ENCODE data around the gene FFAR3. TPM values are rescaled to one million over a fixed set of nuclear protein-coding genes. Genes with fewer than 3 reads are reported as not detected.
"Not testable (repeated sequence)": the region's sequence is repeated elsewhere in the genome, so short reads cannot be mapped to it uniquely, and the experiment has no call there.

FFAR3 gene
- total RNA-seq, 1 experiment from 2014 or later: not detected

GRCh38 chr19:35347171-35347929, 10.9 kb upstream of the FFAR3 start, which contains the start of gene FFAR1:
Gene FFAR1, plus strand, starts transcription at chr19:35347902. Its CDS starts 3,650 bp downstream, at chr19:35351552.
- in situ Hi-C loops (cut with HindIII; ENCODE audit: low pct_unique_long_range_greater_than_20kb, low sequenced_read_pairs): no loop called here
- no peak for DNase-seq (ENCODE audit: low read depth)

GRCh38 chr19:35347930-35348298, 10.3 kb upstream of the FFAR3 start:
- in situ Hi-C loops (cut with HindIII; ENCODE audit: low pct_unique_long_range_greater_than_20kb, low sequenced_read_pairs): no loop called here
- no peak for DNase-seq (ENCODE audit: low read depth)

GRCh38 chr19:35348911-35349611, 9.2 kb upstream of the FFAR3 start:
- DNase-seq (ENCODE audit: low read depth): peak; percentile 29
- in situ Hi-C loops (cut with HindIII; ENCODE audit: low pct_unique_long_range_greater_than_20kb, low sequenced_read_pairs): no loop called here

- in situ Hi-C loops (cut with HindIII; ENCODE audit: low pct_unique_long_range_greater_than_20kb, low sequenced_read_pairs): loop anchor here (10.0 kb wide), 1 partner anchor 85 kb away; no protein-coding TSS in a partner anchor
- DNase-seq (ENCODE audit: low read depth): peak; percentile 19
These were observed 8.4 kb upstream of the FFAR3 start for GRCh38 chr19:35349614-35350521.

- in situ Hi-C loops (cut with HindIII; ENCODE audit: low pct_unique_long_range_greater_than_20kb, low sequenced_read_pairs): loop anchor here (10.0 kb wide), 1 partner anchor 84 kb away; no protein-coding TSS in a partner anchor
- DNase-seq (ENCODE audit: low read depth): peak; percentile 66
These were observed 7.7 kb upstream of the FFAR3 start for GRCh38 chr19:35350591-35350990.

- no peak for DNase-seq (ENCODE audit: low read depth)
- in situ Hi-C loops (cut with HindIII; ENCODE audit: low pct_unique_long_range_greater_than_20kb, low sequenced_read_pairs): loop anchor here (10.0 kb wide), 1 partner anchor 83 kb away; no protein-coding TSS in a partner anchor
These were observed 6.7 kb upstream of the FFAR3 start for GRCh38 chr19:35351411-35352176.

- in situ Hi-C loops (cut with HindIII; ENCODE audit: low pct_unique_long_range_greater_than_20kb, low sequenced_read_pairs): loop anchor here (10.0 kb wide), 1 partner anchor 83 kb away; no protein-coding TSS in a partner anchor
- DNase-seq (ENCODE audit: low read depth): no peak
These were observed 6.1 kb upstream of the FFAR3 start for GRCh38 chr19:35352177-35352447.

- in situ Hi-C loops (cut with HindIII; ENCODE audit: low pct_unique_long_range_greater_than_20kb, low sequenced_read_pairs): loop anchor here (10.0 kb wide), 1 partner anchor 82 kb away; no protein-coding TSS in a partner anchor
- DNase-seq (ENCODE audit: low read depth): peak; percentile 72
These were observed 5.6 kb upstream of the FFAR3 start for GRCh38 chr19:35352448-35353304.

- no peak for DNase-seq (ENCODE audit: low read depth)
- in situ Hi-C loops (cut with HindIII; ENCODE audit: low pct_unique_long_range_greater_than_20kb, low sequenced_read_pairs): loop anchor here (10.0 kb wide), 1 partner anchor 81 kb away; no protein-coding TSS in a partner anchor
These were observed 4.6 kb upstream of the FFAR3 start for GRCh38 chr19:35353635-35354034.

GRCh38 chr19:35354898-35355297, 3.4 kb upstream of the FFAR3 start:
- no peak for DNase-seq (ENCODE audit: low read depth)
- in situ Hi-C loops (cut with HindIII; ENCODE audit: low pct_unique_long_range_greater_than_20kb, low sequenced_read_pairs): loop anchor here (10.0 kb wide), 1 partner anchor 80 kb away; no protein-coding TSS in a partner anchor

GRCh38 chr19:35355791-35356460, 2.3 kb upstream of the FFAR3 start:
- in situ Hi-C loops (cut with HindIII; ENCODE audit: low pct_unique_long_range_greater_than_20kb, low sequenced_read_pairs): loop anchor here (10.0 kb wide), 1 partner anchor 79 kb away; no protein-coding TSS in a partner anchor
- peak; percentile 34 for DNase-seq (ENCODE audit: low read depth)

- DNase-seq (ENCODE audit: low read depth): not testable (repeated sequence)
- in situ Hi-C loops (cut with HindIII; ENCODE audit: low pct_unique_long_range_greater_than_20kb, low sequenced_read_pairs): loop anchor here (10.0 kb wide), 1 partner anchor 76 kb away; no protein-coding TSS in a partner anchor
These were observed 574 bp downstream of the FFAR3 start for GRCh38 chr19:35358834-35359233.

- in situ Hi-C loops (cut with HindIII; ENCODE audit: low pct_unique_long_range_greater_than_20kb, low sequenced_read_pairs): loop anchor here (10.0 kb wide), 1 partner anchor 75 kb away; no protein-coding TSS in a partner anchor
- not testable (repeated sequence) for DNase-seq (ENCODE audit: low read depth)
These were observed 1.1 kb downstream of the FFAR3 start for GRCh38 chr19:35359395-35359794.

GRCh38 chr19:35360081-35360480, 1.8 kb downstream of the FFAR3 start:
- in situ Hi-C loops (cut with HindIII; ENCODE audit: low pct_unique_long_range_greater_than_20kb, low sequenced_read_pairs): not testable (repeated sequence)

GRCh38 chr19:35360880-35361420, 2.7 kb downstream of the FFAR3 start:
- DNase-seq (ENCODE audit: low read depth): no peak
- in situ Hi-C loops (cut with HindIII; ENCODE audit: low pct_unique_long_range_greater_than_20kb, low sequenced_read_pairs): no loop called here

More at GRCh38 chr19:35360081-35360480, 1.8 kb downstream of the FFAR3 start:
- not testable (repeated sequence) for DNase-seq (ENCODE audit: low read depth)
